Measurements from ENCODE around the gene TTLL4.
"Not testable (repeated sequence)": the region's sequence is repeated elsewhere in the genome, so short reads cannot be mapped to it uniquely, and the experiment has no call there.

TTLL4 gene

DNA sequence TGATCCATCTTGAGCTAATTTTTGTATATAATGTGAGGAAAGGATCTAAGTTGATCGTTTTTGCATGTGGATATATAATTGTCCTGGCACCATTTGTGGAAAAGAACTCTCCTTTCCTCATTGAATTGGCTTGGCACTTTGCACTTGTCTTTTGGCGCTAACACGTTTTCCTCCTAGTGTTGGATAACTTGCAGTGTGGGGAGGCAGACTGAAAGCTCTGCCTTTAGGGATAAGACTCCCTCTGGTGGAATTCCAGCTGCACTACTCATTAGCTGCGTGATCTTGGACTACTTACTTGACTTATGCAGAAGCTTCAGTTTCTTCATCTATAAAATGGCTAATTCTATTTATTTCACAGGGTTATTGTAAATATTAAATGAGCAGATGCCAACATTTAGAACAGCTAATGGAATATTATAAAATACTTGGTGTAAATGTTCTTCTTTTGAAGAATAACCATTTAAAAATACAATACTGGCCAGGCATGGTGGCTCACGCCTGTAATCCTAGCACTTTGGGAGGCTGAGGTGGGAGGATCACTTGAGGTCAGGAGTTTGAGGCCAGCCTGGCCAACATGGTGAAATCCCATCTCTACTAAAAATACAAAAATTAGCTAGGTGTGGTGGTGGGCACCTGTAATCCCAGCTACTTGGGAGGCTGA lies 23.1 kb upstream of the TTLL4 start:
- TF ChIP-seq, protein P1, sequence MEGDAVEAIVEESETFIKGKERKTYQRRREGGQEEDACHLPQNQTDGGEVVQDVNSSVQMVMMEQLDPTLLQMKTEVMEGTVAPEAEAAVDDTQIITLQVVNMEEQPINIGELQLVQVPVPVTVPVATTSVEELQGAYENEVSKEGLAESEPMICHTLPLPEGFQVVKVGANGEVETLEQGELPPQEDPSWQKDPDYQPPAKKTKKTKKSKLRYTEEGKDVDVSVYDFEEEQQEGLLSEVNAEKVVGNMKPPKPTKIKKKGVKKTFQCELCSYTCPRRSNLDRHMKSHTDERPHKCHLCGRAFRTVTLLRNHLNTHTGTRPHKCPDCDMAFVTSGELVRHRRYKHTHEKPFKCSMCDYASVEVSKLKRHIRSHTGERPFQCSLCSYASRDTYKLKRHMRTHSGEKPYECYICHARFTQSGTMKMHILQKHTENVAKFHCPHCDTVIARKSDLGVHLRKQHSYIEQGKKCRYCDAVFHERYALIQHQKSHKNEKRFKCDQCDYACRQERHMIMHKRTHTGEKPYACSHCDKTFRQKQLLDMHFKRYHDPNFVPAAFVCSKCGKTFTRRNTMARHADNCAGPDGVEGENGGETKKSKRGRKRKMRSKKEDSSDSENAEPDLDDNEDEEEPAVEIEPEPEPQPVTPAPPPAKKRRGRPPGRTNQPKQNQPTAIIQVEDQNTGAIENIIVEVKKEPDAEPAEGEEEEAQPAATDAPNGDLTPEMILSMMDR (IDR thresholded peaks at IDR 0.05; ENCODE audit: insufficient read depth, low read length): peak; percentile 87
- not testable (repeated sequence) for H3K27ac ChIP-seq (replicated peaks); H3K27me3 ChIP-seq (ENCODE audit: insufficient read depth, poor library complexity, severe bottlenecking); H3K4me3 ChIP-seq (replicated peaks; ENCODE audit: insufficient read depth, low read length)
- peak; percentile 37 to 79 for DNase-seq (ENCODE audit: low read depth in 1 of 2, low spot score in 1 of 2)

DNA sequence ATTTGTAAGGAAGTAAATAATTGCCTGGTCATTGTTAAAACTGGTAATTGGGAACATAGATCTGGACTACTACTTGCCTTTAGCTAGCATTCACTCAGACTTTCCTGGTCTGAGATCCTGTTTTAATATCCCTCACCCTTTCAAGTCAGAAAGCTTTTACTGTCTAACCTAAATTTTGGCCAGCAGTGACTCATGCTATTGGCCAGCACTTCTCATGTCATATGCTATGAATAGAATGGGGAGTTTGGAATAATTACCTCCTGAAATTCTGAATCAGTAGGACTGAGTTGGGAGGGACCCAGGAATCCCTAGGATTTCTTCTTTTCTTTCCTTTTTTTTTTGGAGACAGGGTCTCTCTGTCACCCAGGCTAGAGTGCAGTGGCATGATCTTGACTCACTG lies 19.4 kb upstream of the TTLL4 start:
- H3K4me3 ChIP-seq (replicated peaks; ENCODE audit: insufficient read depth, low read length): no peak overlapping the region
- TF ChIP-seq, protein P2, sequence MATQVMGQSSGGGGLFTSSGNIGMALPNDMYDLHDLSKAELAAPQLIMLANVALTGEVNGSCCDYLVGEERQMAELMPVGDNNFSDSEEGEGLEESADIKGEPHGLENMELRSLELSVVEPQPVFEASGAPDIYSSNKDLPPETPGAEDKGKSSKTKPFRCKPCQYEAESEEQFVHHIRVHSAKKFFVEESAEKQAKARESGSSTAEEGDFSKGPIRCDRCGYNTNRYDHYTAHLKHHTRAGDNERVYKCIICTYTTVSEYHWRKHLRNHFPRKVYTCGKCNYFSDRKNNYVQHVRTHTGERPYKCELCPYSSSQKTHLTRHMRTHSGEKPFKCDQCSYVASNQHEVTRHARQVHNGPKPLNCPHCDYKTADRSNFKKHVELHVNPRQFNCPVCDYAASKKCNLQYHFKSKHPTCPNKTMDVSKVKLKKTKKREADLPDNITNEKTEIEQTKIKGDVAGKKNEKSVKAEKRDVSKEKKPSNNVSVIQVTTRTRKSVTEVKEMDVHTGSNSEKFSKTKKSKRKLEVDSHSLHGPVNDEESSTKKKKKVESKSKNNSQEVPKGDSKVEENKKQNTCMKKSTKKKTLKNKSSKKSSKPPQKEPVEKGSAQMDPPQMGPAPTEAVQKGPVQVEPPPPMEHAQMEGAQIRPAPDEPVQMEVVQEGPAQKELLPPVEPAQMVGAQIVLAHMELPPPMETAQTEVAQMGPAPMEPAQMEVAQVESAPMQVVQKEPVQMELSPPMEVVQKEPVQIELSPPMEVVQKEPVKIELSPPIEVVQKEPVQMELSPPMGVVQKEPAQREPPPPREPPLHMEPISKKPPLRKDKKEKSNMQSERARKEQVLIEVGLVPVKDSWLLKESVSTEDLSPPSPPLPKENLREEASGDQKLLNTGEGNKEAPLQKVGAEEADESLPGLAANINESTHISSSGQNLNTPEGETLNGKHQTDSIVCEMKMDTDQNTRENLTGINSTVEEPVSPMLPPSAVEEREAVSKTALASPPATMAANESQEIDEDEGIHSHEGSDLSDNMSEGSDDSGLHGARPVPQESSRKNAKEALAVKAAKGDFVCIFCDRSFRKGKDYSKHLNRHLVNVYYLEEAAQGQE (IDR thresholded peaks at IDR 0.05; ENCODE audit: insufficient replicate concordance, low read depth): no peak
- H3K27me3 ChIP-seq (ENCODE audit: insufficient read depth, poor library complexity, severe bottlenecking): no peaks in the 10 kb centered on the region
- no peak for DNase-seq (ENCODE audit: low read depth in 1 of 2, low spot score in 1 of 2)
- H3K27ac ChIP-seq (replicated peaks): no peak overlapping the region

DNA sequence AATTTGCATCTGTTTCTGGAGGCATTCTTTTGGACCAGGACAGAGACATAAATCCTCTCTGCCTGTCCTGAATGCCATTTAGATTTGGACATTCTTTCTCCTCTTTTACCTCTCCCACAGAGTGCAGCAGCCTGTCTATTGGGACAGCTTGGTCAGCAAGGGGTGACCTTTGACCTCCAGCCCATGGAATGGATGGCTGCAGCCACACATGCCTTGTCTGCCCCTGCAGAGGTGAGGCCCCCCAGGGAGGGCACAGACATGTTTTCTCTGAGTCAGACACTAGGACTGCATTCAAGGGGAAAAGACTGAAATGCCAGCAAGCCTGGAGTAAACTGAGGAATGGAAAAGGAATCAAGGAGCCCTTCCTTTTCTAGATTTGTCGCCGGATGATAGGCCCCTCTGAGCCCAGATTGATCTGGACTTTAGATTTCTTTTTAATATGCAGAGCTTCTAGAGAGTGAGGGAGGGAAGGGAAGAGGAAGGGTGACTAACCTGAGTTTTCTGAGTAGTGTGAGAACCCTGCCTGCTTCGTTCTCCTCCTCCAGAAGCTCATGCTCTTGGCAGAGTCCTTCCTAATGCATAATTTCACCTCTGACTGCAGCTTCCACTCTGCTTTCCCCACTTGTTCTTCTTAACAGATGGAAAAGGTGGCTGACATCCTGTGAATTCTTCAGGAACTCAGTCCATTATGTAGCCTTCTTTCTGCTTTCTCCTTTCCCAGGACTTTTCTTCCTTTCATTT lies 16.1 kb upstream of the TTLL4 start:
- TF ChIP-seq, protein P2 (IDR thresholded peaks at IDR 0.05; ENCODE audit: insufficient replicate concordance, low read depth): no peak
- TF ChIP-seq POLR2AphosphoS5 (IDR thresholded peaks at IDR 0.05; ENCODE audit: low read depth) (no peak), GABPA (IDR thresholded peaks at IDR 0.05; ENCODE audit: low read depth) (no peak), SPI1 (IDR thresholded peaks at IDR 0.05; ENCODE audit: borderline replicate concordance, low read depth) (no peak)
- TF ChIP-seq, protein P1 (IDR thresholded peaks at IDR 0.05; ENCODE audit: insufficient read depth, low read length): no peak
- no peaks in the 10 kb centered on the region for H3K27me3 ChIP-seq (ENCODE audit: insufficient read depth, poor library complexity, severe bottlenecking)
- H3K27ac ChIP-seq (replicated peaks): no peak overlapping the region
- no peak for DNase-seq (ENCODE audit: low read depth in 1 of 2, low spot score in 1 of 2)
- H3K4me3 ChIP-seq (replicated peaks; ENCODE audit: insufficient read depth, low read length): no peak overlapping the region

DNA sequence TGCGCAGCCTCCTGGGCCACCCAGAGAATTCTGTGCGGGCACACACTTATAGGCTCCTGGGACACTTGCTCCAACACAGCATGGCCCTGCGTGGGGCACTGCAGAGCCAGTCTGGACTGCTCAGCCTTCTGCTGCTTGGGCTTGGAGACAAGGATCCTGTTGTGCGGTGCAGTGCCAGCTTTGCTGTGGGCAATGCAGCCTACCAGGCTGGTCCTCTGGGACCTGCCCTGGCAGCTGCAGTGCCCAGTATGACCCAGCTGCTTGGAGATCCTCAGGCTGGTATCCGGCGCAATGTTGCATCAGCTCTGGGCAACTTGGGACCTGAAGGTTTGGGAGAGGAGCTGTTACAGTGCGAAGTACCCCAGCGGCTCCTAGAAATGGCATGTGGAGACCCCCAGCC lies 11.8 kb upstream of the TTLL4 start:
- H3K27ac ChIP-seq (replicated peaks): no peak overlapping the region
- TF ChIP-seq POLR2AphosphoS5 (IDR thresholded peaks at IDR 0.05; ENCODE audit: low read depth) (no peak), SPI1 (IDR thresholded peaks at IDR 0.05; ENCODE audit: borderline replicate concordance, low read depth) (no peak), GABPA (IDR thresholded peaks at IDR 0.05; ENCODE audit: low read depth) (no peak)
- TF ChIP-seq, protein P1 (IDR thresholded peaks at IDR 0.05; ENCODE audit: insufficient read depth, low read length): no peak
- TF ChIP-seq, protein P2 (IDR thresholded peaks at IDR 0.05; ENCODE audit: insufficient replicate concordance, low read depth): no peak
- no peaks in the 10 kb centered on the region for H3K27me3 ChIP-seq (ENCODE audit: insufficient read depth, poor library complexity, severe bottlenecking)
- H3K4me3 ChIP-seq (replicated peaks; ENCODE audit: insufficient read depth, low read length): no peak overlapping the region
- no peak for DNase-seq (ENCODE audit: low read depth in 1 of 2, low spot score in 1 of 2)
